Stomach (tissue), 4 donors: ENCODE measurements around the gene MAGI1.

Experiments
- CTCF ChIP-seq, 7 experiments: fragments of 450-650 bp in 4 of 7; fragments of 200-600 bp in 3 of 7; sonication (generic) in 3 of 7; IDR thresholded peaks; one replicate each; pipeline ENCODE4 v1.5.1; 2016 to 2019; ENCODE audit warnings: antibody characterized with exemption in 7 of 7, control low read depth in 2 of 7, mild to moderate bottlenecking in 1 of 7
- EP300 ChIP-seq: sonication (generic); formaldehyde crosslinking; IDR thresholded peaks from one replicate; pipeline ENCODE4 v1.6.1; 2017; ENCODE audit warnings: antibody characterized with exemption
- POLR2A ChIP-seq, 4 donors: fragments of 450-650 bp; IDR thresholded peaks; one replicate each; pipeline ENCODE4 v1.6.1; 2016; ENCODE audit warnings: antibody characterized with exemption in 4 of 4, control low read depth in 2 of 4, mild to moderate bottlenecking in 1 of 4, moderate library complexity in 1 of 4

DNA sequence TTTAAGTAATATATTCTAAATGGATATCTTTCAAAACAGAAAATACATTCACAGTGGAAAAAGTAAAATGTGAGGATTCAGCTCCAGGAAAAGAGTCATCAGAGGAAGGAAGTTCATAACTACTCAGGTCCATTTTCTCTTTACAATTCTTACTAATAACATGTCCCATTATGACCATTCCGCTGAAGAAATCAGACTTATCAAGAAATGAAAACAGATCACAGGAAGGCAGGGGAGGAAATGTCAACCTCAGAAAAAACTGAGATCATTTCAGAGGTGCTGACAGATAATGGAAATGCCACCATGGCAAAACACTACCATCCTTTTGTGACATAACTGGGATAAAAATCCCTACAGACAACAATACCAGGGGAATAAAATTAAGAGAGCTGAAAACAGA lies 139.5 kb downstream of the MAGI1 start:
- no peak for TF ChIP-seq CTCF (IDR thresholded peaks at IDR 0.05)
- TF ChIP-seq POLR2A (IDR thresholded peaks at IDR 0.05), result no peak
- TF ChIP-seq EP300, result no peak
